HEK293T (cell line): Measurements from ENCODE around the gene PCBP2.

Experiments used
- ARNT ChIP-seq: fragments of 450-650 bp; IDR thresholded peaks from 2 replicates; pipeline ENCODE4 v1.6.1; 2017; ENCODE audit warnings: mild to moderate bottlenecking
- BHLHE40 ChIP-seq: fragments of 450-650 bp; IDR thresholded peaks from 2 replicates; pipeline ENCODE4 v1.6.1; 2016; ENCODE audit warnings: mild to moderate bottlenecking, moderate library complexity, borderline replicate concordance
- ELF4 ChIP-seq: fragments of 450-650 bp; IDR thresholded peaks from 2 replicates; pipeline ENCODE4 v1.6.1; 2017; ENCODE audit warnings: antibody characterized with exemption
- FOXK2 ChIP-seq: fragments of 450-650 bp; IDR thresholded peaks from 2 replicates; pipeline ENCODE4 v1.6.1; 2016; ENCODE audit warnings: mild to moderate bottlenecking
- SP1 ChIP-seq: fragments of 450-650 bp; IDR thresholded peaks from 2 replicates; pipeline ENCODE4 v1.6.1; 2017
- ZNF384 ChIP-seq: fragments of 450-650 bp; IDR thresholded peaks from 2 replicates; pipeline ENCODE4 v1.6.1; 2016

DNA sequence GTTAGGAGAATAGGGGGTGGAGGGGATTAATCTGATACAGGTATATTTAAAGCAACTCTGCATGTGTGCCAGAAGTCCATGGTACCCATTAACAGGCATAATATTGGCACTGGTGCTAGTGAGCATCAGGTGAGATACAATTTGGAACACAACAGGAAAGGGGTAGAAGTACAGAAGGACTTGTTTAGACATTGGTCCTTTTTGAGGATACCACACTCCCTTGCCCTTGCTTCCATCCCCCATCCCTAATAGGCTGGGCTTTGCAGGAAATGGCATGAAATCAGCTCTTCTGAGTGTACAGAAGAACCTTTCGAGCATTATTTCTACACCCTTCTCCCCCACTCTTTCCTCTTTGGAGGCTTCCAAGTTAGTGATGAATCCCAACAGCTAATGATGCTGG is 16.4 kb downstream of the PCBP2 start:
- TF ChIP-seq ZNF384: no peak
- no peak for TF ChIP-seq ELF4
- no peak for TF ChIP-seq BHLHE40
- no peak for TF ChIP-seq FOXK2
- TF ChIP-seq SP1: no peak
- no peak for TF ChIP-seq ARNT
